Measurements from ENCODE around the gene LGALS7B. TPM values are rescaled to one million over a fixed set of nuclear protein-coding genes. Genes with fewer than 3 reads are reported as not detected.
A peak's percentile ranks its signal among the peaks of the same experiment; 100 is the strongest.

Gene LGALS7B
- total and polyA plus RNA-seq, 10 of the 15 experiments (the other 5 are each of a cell fraction or from before 2014, with no cell fraction given): not detected

- no peaks in the 10 kb centered on the region for H3K27me3 ChIP-seq (replicated peaks in 1 of 2; ENCODE audit: control insufficient read depth in 2 of 2, insufficient read depth in 2 of 2, low read length in 1 of 2)
- in situ Hi-C loops (cut with MboI) (no loop called here), intact Hi-C loops (cut with micrococcal nuclease; ENCODE audit: unreplicated experiment) (loop anchor here (10.0 kb wide), 2 partner anchors 46 to 294 kb away; no protein-coding TSS in a partner anchor)
- POLR2A ChIA-PET: no interaction called here
- no peak overlapping the region for H2AFZ ChIP-seq (ENCODE audit: control insufficient read depth, low read depth, low read length)
- RAD21 ChIA-PET (ENCODE audit: unreplicated experiment): no interaction called here
- CTCF ChIA-PET: no interaction called here
- FAIRE-seq (no peak), ATAC-seq (no peak), DNase-seq (ENCODE audit: low read depth, low spot score) (no peak)
- H3K9me3 ChIP-seq (replicated peaks; ENCODE audit: control insufficient read depth, insufficient read depth, low read length): no peaks in the 10 kb centered on the region
- H4K20me1 ChIP-seq (ENCODE audit: control insufficient read depth, insufficient read depth): peaks cover 4% of the 10 kb centered on the region
- peaks cover 49 to 67% of the 10 kb centered on the region in 2 experiments for H3K36me3 ChIP-seq (ENCODE audit: control insufficient read depth in 2 of 2, insufficient read depth in 2 of 2, low read length in 1 of 2)
- no peak overlapping the region for H3K4me3 ChIP-seq
- H3K4me1 ChIP-seq (ENCODE audit: control insufficient read depth, insufficient read depth, low read length): peaks cover 18% of the 10 kb centered on the region
- no peak overlapping the region for H3K27ac ChIP-seq (ENCODE audit: control insufficient read depth, insufficient read depth)
- WGBS (ENCODE audit: insufficient coverage, insufficient replicate concordance, low lambda C conversion rate, missing lambda C conversion rate): over 99% methylated on average over 12 of the region's 12 CpGs
- SMC1A ChIA-PET (ENCODE audit: uncharacterized antibody, unreplicated experiment): no interaction called here
- H3K4me2 ChIP-seq (ENCODE audit: control insufficient read depth, insufficient read depth): no peak overlapping the region
- H3K79me2 ChIP-seq (ENCODE audit: control insufficient read depth, insufficient read depth, low read length): peaks cover 17% of the 10 kb centered on the region
- no TSS peak for BruUV-seq (replicated peaks)
- no peak overlapping the region for H3K9ac ChIP-seq (ENCODE audit: control insufficient read depth, insufficient read depth, low read length)
- no peak for TF ChIP-seq NBN (IDR thresholded peaks at IDR 0.05)
- TF ChIP-seq CUX1 (IDR thresholded peaks at IDR 0.05; ENCODE audit: insufficient replicate concordance, low read depth, low read length): no peak
- no peak for TF ChIP-seq PBX3 (IDR thresholded peaks at IDR 0.05; ENCODE audit: insufficient replicate concordance, low read depth, low read length)
- no peak for TF ChIP-seq PAX5 (IDR thresholded peaks at IDR 0.05; ENCODE audit: borderline replicate concordance, low read depth, low read length)
- no peak for TF ChIP-seq CBX5 (IDR thresholded peaks at IDR 0.05; ENCODE audit: low read depth)
- peak; percentile 65 for TF ChIP-seq POLR2AphosphoS5 (IDR thresholded peaks at IDR 0.05; ENCODE audit: low read length)
- TF ChIP-seq POLR2A (IDR thresholded peaks at IDR 0.05; ENCODE audit: low read depth, low read length): peak; percentile 48
- TF ChIP-seq, protein P1, sequence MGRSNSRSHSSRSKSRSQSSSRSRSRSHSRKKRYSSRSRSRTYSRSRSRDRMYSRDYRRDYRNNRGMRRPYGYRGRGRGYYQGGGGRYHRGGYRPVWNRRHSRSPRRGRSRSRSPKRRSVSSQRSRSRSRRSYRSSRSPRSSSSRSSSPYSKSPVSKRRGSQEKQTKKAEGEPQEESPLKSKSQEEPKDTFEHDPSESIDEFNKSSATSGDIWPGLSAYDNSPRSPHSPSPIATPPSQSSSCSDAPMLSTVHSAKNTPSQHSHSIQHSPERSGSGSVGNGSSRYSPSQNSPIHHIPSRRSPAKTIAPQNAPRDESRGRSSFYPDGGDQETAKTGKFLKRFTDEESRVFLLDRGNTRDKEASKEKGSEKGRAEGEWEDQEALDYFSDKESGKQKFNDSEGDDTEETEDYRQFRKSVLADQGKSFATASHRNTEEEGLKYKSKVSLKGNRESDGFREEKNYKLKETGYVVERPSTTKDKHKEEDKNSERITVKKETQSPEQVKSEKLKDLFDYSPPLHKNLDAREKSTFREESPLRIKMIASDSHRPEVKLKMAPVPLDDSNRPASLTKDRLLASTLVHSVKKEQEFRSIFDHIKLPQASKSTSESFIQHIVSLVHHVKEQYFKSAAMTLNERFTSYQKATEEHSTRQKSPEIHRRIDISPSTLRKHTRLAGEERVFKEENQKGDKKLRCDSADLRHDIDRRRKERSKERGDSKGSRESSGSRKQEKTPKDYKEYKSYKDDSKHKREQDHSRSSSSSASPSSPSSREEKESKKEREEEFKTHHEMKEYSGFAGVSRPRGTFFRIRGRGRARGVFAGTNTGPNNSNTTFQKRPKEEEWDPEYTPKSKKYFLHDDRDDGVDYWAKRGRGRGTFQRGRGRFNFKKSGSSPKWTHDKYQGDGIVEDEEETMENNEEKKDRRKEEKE (IDR thresholded peaks at IDR 0.05): no peak
- TF ChIP-seq SMAD5 (IDR thresholded peaks at IDR 0.05; ENCODE audit: low read depth): 0 out of 2 replicates have a peak, but pooled peaks have one; percentile 2
- no peak for TF ChIP-seq ZNF217 (IDR thresholded peaks at IDR 0.05)
- no peak for TF ChIP-seq RFX5 (IDR thresholded peaks at IDR 0.05; ENCODE audit: low read depth, low read length)
- TF ChIP-seq JUNB (IDR thresholded peaks at IDR 0.05): no peak
- TF ChIP-seq RUNX3 (IDR thresholded peaks at IDR 0.05; ENCODE audit: low read length): no peak
These were observed 50.2 kb downstream of the LGALS7B start for GRCh38 chr19:38838986-38839761.

Data from GM12878 (cell line).